Trophoblast cell (in vitro differentiated cells and primary cell): Measurements from ENCODE around the gene PSMA1.

ENCODE experiments used
- DNase-seq, 2 donors: peaks; one replicate each; pipeline ENCODE4 v3.0.0-alpha.2; 2016
- H2AFZ ChIP-seq: 2 replicates; pipeline ENCODE4 v1.6.1; 2013; ENCODE audit warnings: low read length, moderate library complexity, mild to moderate bottlenecking; ENCODE audit not compliant: insufficient read depth, poor library complexity
- H2AK5ac ChIP-seq: 2 replicates; pipeline ENCODE4 v1.6.1; 2013; ENCODE audit warnings: mild to moderate bottlenecking, low read length
- H2BK120ac ChIP-seq: 2 replicates; pipeline ENCODE4 v1.6.1; 2013; ENCODE audit warnings: low read length, mild to moderate bottlenecking, moderate library complexity; ENCODE audit not compliant: insufficient read depth, poor library complexity
- H2BK12ac ChIP-seq: 2 replicates; pipeline ENCODE4 v1.6.1; 2013; ENCODE audit warnings: mild to moderate bottlenecking, low read length, moderate library complexity
- H2BK5ac ChIP-seq: 2 replicates; pipeline ENCODE4 v1.6.1; 2013; ENCODE audit warnings: low read length, low read depth, moderate library complexity, mild to moderate bottlenecking; ENCODE audit not compliant: poor library complexity
- H3K14ac ChIP-seq: 2 replicates; pipeline ENCODE4 v1.6.1; 2013; ENCODE audit warnings: mild to moderate bottlenecking, low read length
- H3K18ac ChIP-seq: 2 replicates; pipeline ENCODE4 v1.6.1; 2013; ENCODE audit warnings: mild to moderate bottlenecking, low read length
- H3K23ac ChIP-seq: 2 replicates; pipeline ENCODE4 v1.6.1; 2013; ENCODE audit warnings: low read length
- H3K27ac ChIP-seq: 2 replicates; pipeline ENCODE4 v1.5.1; 2013; ENCODE audit warnings: low read depth, mild to moderate bottlenecking, inconsistent platforms, low read length, moderate library complexity
- H3K27me3 ChIP-seq: 2 replicates; pipeline ENCODE4 v1.6.1; 2013; ENCODE audit warnings: inconsistent platforms, mild to moderate bottlenecking, low read length, moderate library complexity; ENCODE audit not compliant: insufficient read depth
- H3K36me3 ChIP-seq, 2 experiments: 1 replicate in 1 of 2; 2 replicates in 1 of 2; pipeline ENCODE4 v1.6.1; 2013; ENCODE audit warnings: low read length in 2 of 2, mild to moderate bottlenecking in 2 of 2, moderate library complexity in 1 of 2; ENCODE audit not compliant: insufficient read depth in 2 of 2, control insufficient read depth in 1 of 2
- H3K4ac ChIP-seq: 2 replicates; pipeline ENCODE4 v1.6.1; 2013; ENCODE audit warnings: low read depth, mild to moderate bottlenecking, low read length, moderate library complexity
- H3K4me1 ChIP-seq, 2 experiments: 1 replicate in 1 of 2; 2 replicates in 1 of 2; pipeline ENCODE4 v1.6.1; 2013; ENCODE audit warnings: low read length in 2 of 2, mild to moderate bottlenecking in 2 of 2, moderate library complexity in 1 of 2; ENCODE audit not compliant: insufficient read depth in 2 of 2, control insufficient read depth in 1 of 2
- H3K4me2 ChIP-seq: 2 replicates; pipeline ENCODE4 v1.6.1; 2013; ENCODE audit warnings: inconsistent platforms, mild to moderate bottlenecking, low read length, moderate library complexity
- H3K4me3 ChIP-seq: 2 replicates; pipeline ENCODE4 v1.5.1; 2013; ENCODE audit warnings: mild to moderate bottlenecking, low read depth, low read length, inconsistent platforms
- H3K79me1 ChIP-seq: one replicate; pipeline ENCODE4 v1.6.1; 2013; ENCODE audit warnings: low read length
- H3K79me2 ChIP-seq: 2 replicates; pipeline ENCODE4 v1.6.1; 2013; ENCODE audit warnings: low read length, mild to moderate bottlenecking; ENCODE audit not compliant: control insufficient read depth, insufficient read depth, poor library complexity
- H3K9ac ChIP-seq: 2 replicates; pipeline ENCODE4 v1.6.1; 2013; ENCODE audit warnings: mild to moderate bottlenecking, low read length
- H3K9me3 ChIP-seq: 2 replicates; pipeline ENCODE4 v1.6.1; 2013; ENCODE audit warnings: low read depth, mild to moderate bottlenecking, control low read depth, inconsistent platforms, low read length; ENCODE audit not compliant: insufficient read depth
- H4K12ac ChIP-seq: 2 replicates; pipeline ENCODE4 v1.6.1; 2013; ENCODE audit warnings: low read depth, mild to moderate bottlenecking, low read length, moderate library complexity
- H4K8ac ChIP-seq: 2 replicates; pipeline ENCODE4 v1.6.1; 2013; ENCODE audit warnings: low read depth, mild to moderate bottlenecking, low read length, moderate library complexity
- H4K91ac ChIP-seq: one replicate; pipeline ENCODE4 v1.6.1; 2013; ENCODE audit warnings: low read depth, mild to moderate bottlenecking, low read length, moderate library complexity
- WGBS: extraction: QIAGEN DNeasy Blood & Tissue Kit; methylation state at CpG from one replicate; pipeline ENCODE4 v1.1.7; 2013; ENCODE audit warnings: missing lambda C conversion rate; ENCODE audit not compliant: insufficient read length, insufficient coverage; ENCODE audit errors: extremely low coverage; 5-methylcytosine and 5-hydroxymethylcytosine counted together

Gene PSMA1

DNA sequence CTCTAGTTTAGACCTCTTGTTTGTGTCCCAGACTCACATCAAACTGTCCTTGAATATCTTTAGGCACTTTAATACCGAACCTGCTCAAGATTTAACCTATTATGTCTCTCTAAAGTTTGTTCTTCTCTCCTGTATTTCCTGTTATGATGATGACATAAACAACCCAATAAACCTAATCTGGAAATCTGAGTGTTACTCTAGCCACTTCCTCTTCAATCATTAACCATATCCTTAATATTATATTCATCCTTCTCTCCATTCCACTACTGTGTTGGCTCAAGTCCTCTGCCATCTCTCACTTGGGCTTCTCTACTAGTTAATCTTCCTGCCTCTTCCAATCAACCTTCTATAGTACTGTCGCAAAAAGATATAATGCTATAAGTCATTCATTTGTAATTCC, 56.6 kb downstream of the PSMA1 start:
- Histone ChIP-seq H3K79me2 (no peaks in the 10 kb centered on the region), H3K18ac (no peak overlapping the region), H2AFZ (no peak overlapping the region), H3K79me1 (no peaks in the 10 kb centered on the region), H2AK5ac (no peak overlapping the region), H2BK12ac (no peak overlapping the region), H2BK5ac (no peak overlapping the region), H3K4me2 (no peak overlapping the region), H3K9me3 (no peaks in the 10 kb centered on the region), H3K23ac (no peak overlapping the region), H3K27me3 (no peaks in the 10 kb centered on the region), H3K27ac (no peak overlapping the region), H3K4me3 (no peak overlapping the region), H4K12ac (no peak overlapping the region), H3K4ac (no peak overlapping the region), H2BK120ac (no peak overlapping the region), H4K91ac (no peak overlapping the region), H3K36me3 (peaks cover 18 to 36% of the 10 kb centered on the region in 2 experiments), H3K4me1 (no peaks in the 10 kb centered on the region), H3K14ac (no peak overlapping the region), H4K8ac (no peak overlapping the region), H3K9ac (no peak overlapping the region)
- DNase-seq = no peak
- no CpG with 5 or more reads among the region's 2 CpGs for WGBS

DNA sequence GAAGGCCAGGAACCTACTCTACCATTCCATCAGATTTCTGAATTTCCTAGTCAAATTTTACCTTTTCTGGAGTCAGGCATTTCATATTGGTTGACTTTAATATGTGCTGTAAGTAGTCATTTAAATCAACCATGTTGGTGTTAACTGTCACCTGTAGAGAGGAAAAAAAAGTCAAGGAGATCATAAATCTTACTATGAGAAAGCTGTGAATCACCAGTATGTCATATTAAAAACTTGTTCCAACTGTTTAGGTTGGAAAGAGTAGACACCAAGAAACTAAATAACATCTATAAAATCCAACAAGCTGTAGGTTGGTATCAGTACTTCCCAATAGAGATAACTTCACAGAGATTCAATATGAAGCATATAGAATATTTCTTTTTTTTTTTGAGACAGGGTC, 60.0 kb downstream of the PSMA1 start:
- no peak overlapping the region for H4K8ac ChIP-seq
- H3K4ac ChIP-seq = no peak overlapping the region
- DNase-seq = no peak
- no peak overlapping the region for H3K9ac ChIP-seq
- no peak overlapping the region for H3K23ac ChIP-seq
- H3K27me3 ChIP-seq = no peaks in the 10 kb centered on the region
- no peak overlapping the region for H4K91ac ChIP-seq
- H2AK5ac ChIP-seq = no peak overlapping the region
- no peak overlapping the region for H3K18ac ChIP-seq
- no peak overlapping the region for H3K27ac ChIP-seq
- H3K79me2 ChIP-seq = no peaks in the 10 kb centered on the region
- H3K36me3 ChIP-seq = peaks cover 20 to 33% of the 10 kb centered on the region in 2 experiments
- no peak overlapping the region for H3K4me3 ChIP-seq
- H3K79me1 ChIP-seq = no peaks in the 10 kb centered on the region
- H2BK12ac ChIP-seq = no peak overlapping the region
- no peak overlapping the region for H2AFZ ChIP-seq
- no peaks in the 10 kb centered on the region for H3K9me3 ChIP-seq
- H2BK120ac ChIP-seq = no peak overlapping the region
- H2BK5ac ChIP-seq = no peak overlapping the region
- H4K12ac ChIP-seq = no peak overlapping the region
- H3K14ac ChIP-seq = no peak overlapping the region
- no peaks in the 10 kb centered on the region for H3K4me1 ChIP-seq
- no peak overlapping the region for H3K4me2 ChIP-seq

DNA sequence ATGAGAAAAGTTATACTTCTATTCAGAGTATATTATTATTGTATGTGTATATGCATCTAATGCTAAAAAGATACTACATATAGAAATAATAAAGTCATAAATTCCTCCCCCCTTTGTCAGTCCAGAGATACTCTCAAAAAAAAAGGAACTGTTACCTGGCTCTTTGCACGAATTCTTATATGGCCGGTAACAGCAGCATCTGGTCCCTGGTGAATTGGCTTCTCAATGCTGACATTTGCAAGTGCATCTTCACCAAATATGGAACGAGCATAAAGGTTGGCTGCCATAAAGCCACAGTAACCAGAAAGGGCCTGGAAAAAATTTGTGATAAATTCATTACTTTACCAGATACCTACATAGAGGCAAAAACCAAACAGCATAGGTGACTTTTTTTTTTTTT, 61.8 kb downstream of the PSMA1 start:
- Histone ChIP-seq H2BK12ac (no peak overlapping the region), H3K4ac (no peak overlapping the region), H3K14ac (no peak overlapping the region), H3K4me2 (no peak overlapping the region), H2AFZ (no peak overlapping the region), H4K91ac (no peak overlapping the region), H3K23ac (no peak overlapping the region), H3K79me2 (no peaks in the 10 kb centered on the region), H3K4me3 (no peak overlapping the region), H4K12ac (no peak overlapping the region), H2AK5ac (no peak overlapping the region), H4K8ac (no peak overlapping the region), H3K27ac (no peak overlapping the region), H3K36me3 (peaks cover 21 to 26% of the 10 kb centered on the region in 2 experiments), H2BK5ac (no peak overlapping the region), H3K4me1 (no peaks in the 10 kb centered on the region), H3K27me3 (no peaks in the 10 kb centered on the region), H2BK120ac (no peak overlapping the region), H3K9me3 (no peaks in the 10 kb centered on the region), H3K9ac (no peak overlapping the region), H3K79me1 (no peaks in the 10 kb centered on the region), H3K18ac (no peak overlapping the region)
- no CpG with 5 or more reads among the region's 3 CpGs for WGBS
- no peak for DNase-seq

DNA sequence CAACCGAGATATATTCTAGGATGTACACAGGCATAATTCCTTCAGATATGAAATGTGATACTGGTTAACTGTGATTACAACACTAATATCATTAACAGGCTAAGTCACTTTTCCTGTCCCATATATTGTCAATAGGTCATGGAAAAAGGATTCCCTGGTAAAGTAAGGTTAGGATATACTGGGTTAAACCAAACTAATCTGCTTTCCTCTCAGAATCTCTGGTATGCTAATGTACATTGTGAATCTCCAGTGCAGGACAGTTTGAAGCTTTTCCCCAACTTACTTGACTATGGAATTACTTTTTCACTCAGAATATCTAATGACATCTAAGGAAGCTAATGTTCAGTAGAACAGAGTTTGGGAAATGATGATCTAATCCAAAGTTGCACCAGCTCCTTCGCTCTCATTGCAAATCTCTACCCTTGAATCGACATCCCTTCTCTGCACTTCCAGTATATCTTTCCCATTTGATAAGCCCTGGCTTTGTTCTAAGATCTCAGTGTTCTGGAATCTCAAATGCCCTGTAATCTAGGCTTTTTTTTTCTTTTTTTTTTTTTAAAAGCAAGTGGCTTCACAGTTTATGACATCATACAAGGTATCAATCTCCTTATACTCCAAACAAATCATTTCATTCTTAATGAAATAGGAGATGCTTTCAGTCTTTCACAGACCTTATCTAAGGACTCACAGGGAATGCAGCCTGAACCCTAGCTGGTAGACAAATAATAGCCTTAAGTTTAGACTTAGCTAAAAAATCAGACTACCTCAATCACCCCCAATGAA, 64.3 kb downstream of the PSMA1 start:
- Histone ChIP-seq H3K4me3 (no peak overlapping the region), H2BK5ac (no peak overlapping the region), H3K27me3 (no peaks in the 10 kb centered on the region), H3K79me1 (no peaks in the 10 kb centered on the region), H2BK120ac (no peak overlapping the region), H3K4me2 (no peak overlapping the region), H3K4ac (no peak overlapping the region), H3K27ac (no peak overlapping the region), H3K36me3 (peaks cover 17 to 27% of the 10 kb centered on the region in 2 experiments), H2BK12ac (no peak overlapping the region), H4K8ac (no peak overlapping the region), H3K14ac (no peak overlapping the region), H3K18ac (no peak overlapping the region), H4K91ac (no peak overlapping the region), H3K79me2 (no peaks in the 10 kb centered on the region), H4K12ac (no peak overlapping the region), H3K4me1 (no peaks in the 10 kb centered on the region), H2AFZ (no peak overlapping the region), H3K9me3 (no peaks in the 10 kb centered on the region), H3K9ac (no peak overlapping the region), H2AK5ac (no peak overlapping the region), H3K23ac (no peak overlapping the region)
- no CpG with 5 or more reads among the region's 3 CpGs for WGBS
- DNase-seq = no peak
